H9 (cell line): Measurements from ENCODE around the gene SURF2. TPM values are rescaled to one million over a fixed set of nuclear protein-coding genes. Genes with fewer than 3 reads are reported as not detected.

Experiments used
- DNase-seq: peaks from one replicate; pipeline ENCODE4 v3.0.0-alpha.2; 2017
- H2AFZ ChIP-seq: one replicate; pipeline ENCODE4 v1.6.1; 2013; ENCODE audit warnings: mild to moderate bottlenecking, low read length, control low read depth, moderate library complexity
- H2AK5ac ChIP-seq: 2 replicates; pipeline ENCODE4 v1.6.1; 2013; ENCODE audit warnings: low read length, control low read depth, mixed read lengths; ENCODE audit not compliant: insufficient read length
- H2BK120ac ChIP-seq: one replicate; pipeline ENCODE4 v1.6.1; 2013; ENCODE audit warnings: low read depth, mild to moderate bottlenecking, low read length, control low read depth, inconsistent platforms; ENCODE audit not compliant: poor library complexity, severe bottlenecking
- H2BK12ac ChIP-seq: 2 replicates; pipeline ENCODE4 v1.6.1; 2013; ENCODE audit warnings: low read length, control low read depth, mixed read lengths, low read depth; ENCODE audit not compliant: insufficient read length
- H2BK15ac ChIP-seq: 2 replicates; pipeline ENCODE4 v1.6.1; 2013; ENCODE audit warnings: low read depth, low read length, control low read depth
- H2BK20ac ChIP-seq: one replicate; pipeline ENCODE4 v1.6.1; 2013; ENCODE audit warnings: low read depth, mild to moderate bottlenecking, low read length, control low read depth, inconsistent platforms; ENCODE audit not compliant: poor library complexity, severe bottlenecking
- H2BK5ac ChIP-seq: 2 replicates; pipeline ENCODE4 v1.6.1; 2013; ENCODE audit warnings: low read length, control low read depth, mixed read lengths; ENCODE audit not compliant: insufficient read length
- H3K14ac ChIP-seq: 2 replicates; pipeline ENCODE4 v1.6.1; 2013; ENCODE audit warnings: low read length, control low read depth; ENCODE audit not compliant: insufficient read depth
- H3K18ac ChIP-seq: 2 replicates; pipeline ENCODE4 v1.6.1; 2013; ENCODE audit warnings: low read depth, mild to moderate bottlenecking, mixed read lengths, low read length, control low read depth; ENCODE audit not compliant: insufficient read length
- H3K23ac ChIP-seq: 2 replicates; pipeline ENCODE4 v1.6.1; 2013; ENCODE audit warnings: low read length, control low read depth, mixed read lengths, low read depth; ENCODE audit not compliant: insufficient read length
- H3K23me2 ChIP-seq: 2 replicates; pipeline ENCODE4 v1.6.1; 2013; ENCODE audit warnings: low read depth, mild to moderate bottlenecking, mixed read lengths, low read length, control low read depth; ENCODE audit not compliant: insufficient read length, poor library complexity, severe bottlenecking
- H3K27ac ChIP-seq: 2 replicates; pipeline ENCODE4 v1.5.1; 2013; ENCODE audit warnings: low read length, control low read depth, mixed read lengths, low read depth; ENCODE audit not compliant: insufficient read length
- H3K27me3 ChIP-seq: 2 replicates; pipeline ENCODE4 v1.6.1; 2013; ENCODE audit warnings: low read length, control low read depth, inconsistent platforms; ENCODE audit not compliant: insufficient read depth
- H3K4ac ChIP-seq: 2 replicates; pipeline ENCODE4 v1.6.1; 2013; ENCODE audit warnings: low read depth, mild to moderate bottlenecking, control low read depth, inconsistent platforms, low read length, moderate library complexity
- H3K4me1 ChIP-seq: 2 replicates; pipeline ENCODE4 v1.6.1; 2013; ENCODE audit warnings: low read length, control low read depth, inconsistent platforms; ENCODE audit not compliant: insufficient read depth
- H3K4me2 ChIP-seq: 2 replicates; pipeline ENCODE4 v1.6.1; 2013; ENCODE audit warnings: low read length, control low read depth, mixed read lengths; ENCODE audit not compliant: insufficient read length, insufficient read depth
- H3K56ac ChIP-seq: 2 replicates; pipeline ENCODE4 v1.6.1; 2013; ENCODE audit warnings: low read depth, mild to moderate bottlenecking, mixed read lengths, low read length, control low read depth; ENCODE audit not compliant: insufficient read length
- H3K79me1 ChIP-seq: 2 replicates; pipeline ENCODE4 v1.6.1; 2013; ENCODE audit warnings: low read depth, mild to moderate bottlenecking, moderate library complexity, low read length, control low read depth, inconsistent platforms; ENCODE audit not compliant: insufficient read depth, poor library complexity, severe bottlenecking
- H3K79me2 ChIP-seq: 2 replicates; pipeline ENCODE4 v1.6.1; 2013; ENCODE audit warnings: low read length, control low read depth, inconsistent platforms; ENCODE audit not compliant: insufficient read depth
- H3K9ac ChIP-seq: 2 replicates; pipeline ENCODE4 v1.6.1; 2013; ENCODE audit warnings: low read length, control low read depth, mixed read lengths; ENCODE audit not compliant: insufficient read length; ENCODE audit errors: extremely low read depth
- H3K9me3 ChIP-seq: one replicate; pipeline ENCODE4 v1.6.1; 2013; ENCODE audit warnings: low read depth, low read length, inconsistent platforms; ENCODE audit not compliant: control insufficient read depth
- H3T11ph ChIP-seq: one replicate; pipeline ENCODE4 v1.6.1; 2013; ENCODE audit warnings: mild to moderate bottlenecking, low read length, control low read depth, inconsistent platforms
- H4K20me1 ChIP-seq: one replicate; pipeline ENCODE4 v1.6.1; 2013; ENCODE audit not compliant: control insufficient read depth, insufficient read length, insufficient read depth
- H4K5ac ChIP-seq: 2 replicates; pipeline ENCODE4 v1.6.1; 2013; ENCODE audit warnings: low read depth, mild to moderate bottlenecking, mixed read lengths, low read length, control low read depth; ENCODE audit not compliant: insufficient read length
- H4K8ac ChIP-seq: replicated peaks from 2 replicates; pipeline ENCODE4 v1.6.1; 2013; ENCODE audit warnings: low read length, control low read depth, mixed read lengths, low read depth; ENCODE audit not compliant: insufficient read length
- H4K91ac ChIP-seq: 2 replicates; pipeline ENCODE4 v1.6.1; 2013; ENCODE audit warnings: low read depth, mild to moderate bottlenecking, moderate library complexity, mixed read lengths, low read length, control low read depth; ENCODE audit not compliant: insufficient read length
- H3K27ac Mint-ChIP-seq, 3 experiments: 2 replicates in 2 of 3; 3 replicates in 1 of 3; pipeline ENCODE4 v1.8.0; 2020 to 2021; ENCODE audit warnings: mixed read lengths in 3 of 3, mild to moderate bottlenecking in 1 of 3, moderate library complexity in 1 of 3
- H3K27me3 Mint-ChIP-seq: 2 replicates; pipeline ENCODE4 v1.8.0; 2021; ENCODE audit warnings: low read depth, mild to moderate bottlenecking, moderate library complexity, mixed read lengths
- H3K36me3 Mint-ChIP-seq, 3 experiments: 2 replicates in 2 of 3; 3 replicates in 1 of 3; pipeline ENCODE4 v1.8.0; 2020 to 2021; ENCODE audit warnings: low read depth in 3 of 3, mixed read lengths in 3 of 3; ENCODE audit not compliant: insufficient read depth in 1 of 3
- H3K4me1 Mint-ChIP-seq, 2 experiments: 2 replicates each; pipeline ENCODE4 v1.8.0; 2020; ENCODE audit warnings: mixed read lengths in 2 of 2
- H3K4me3 Mint-ChIP-seq, 2 experiments: 2 replicates in 1 of 2; 3 replicates in 1 of 2; pipeline ENCODE4 v1.8.0; 2020 to 2021; ENCODE audit warnings: mild to moderate bottlenecking in 2 of 2, mixed read lengths in 2 of 2, moderate library complexity in 1 of 2
- H3K9me3 Mint-ChIP-seq, 2 experiments: 2 replicates in 1 of 2; 3 replicates in 1 of 2; pipeline ENCODE4 v1.8.0; 2020; ENCODE audit warnings: mild to moderate bottlenecking in 2 of 2, mixed read lengths in 2 of 2, moderate library complexity in 1 of 2
- CTCF ChIP-seq: fragments of 200-600 bp; sonication (generic); conservative IDR thresholded peaks from 3 replicates; pipeline ENCODE4 v1.8.0; 2021; ENCODE audit warnings: antibody characterized with exemption, mild to moderate bottlenecking
- WGBS: extraction: QIAGEN DNeasy Blood & Tissue Kit; methylation state at CpG from one replicate; pipeline ENCODE4 v1.1.7; 2013; ENCODE audit warnings: missing lambda C conversion rate, low lambda C conversion rate, mixed read lengths; ENCODE audit not compliant: insufficient read length; ENCODE audit errors: extremely low coverage; 5-methylcytosine and 5-hydroxymethylcytosine counted together
- total RNA-seq: library from RNA; stranded (reverse); gene quantifications from 2 replicates; pipeline ENCODE4 v1.2.1, GENCODE V29; 2021

SURF2 gene
- total RNA-seq, 1 experiment from 2014 or later, result 44.4 TPM

- Histone ChIP-seq H3K9ac (no peak overlapping the region), H2BK5ac (no peak overlapping the region), H3K18ac (no peak overlapping the region), H3K79me1 (peaks cover 4% of the 10 kb centered on the region), H3K4ac (no peak overlapping the region), H3K14ac (no peak overlapping the region), H2BK20ac (no peak overlapping the region), H2BK15ac (no peak overlapping the region), H2BK12ac (no peak overlapping the region), H3T11ph (no peak overlapping the region), H2AFZ (no peak overlapping the region), H4K91ac (no peak overlapping the region), H4K20me1 (peaks cover 3% of the 10 kb centered on the region), H4K8ac (no peak overlapping the region), H3K23ac (no peak overlapping the region), H3K23me2 (peaks cover 6% of the 10 kb centered on the region), H3K4me1 (no peaks in the 10 kb centered on the region), H4K5ac (no peak overlapping the region), H3K79me2 (peaks cover 16% of the 10 kb centered on the region; the same call in 1 of the 2 replicates), H3K9me3 (no peaks in the 10 kb centered on the region), H3K27ac (no peak overlapping the region), H2AK5ac (no peak overlapping the region), H2BK120ac (no peak overlapping the region), H3K4me2 (no peak overlapping the region), H3K56ac (no peak overlapping the region), H3K27me3 (no peaks in the 10 kb centered on the region)
- no CpG with 5 or more reads among the region's 6 CpGs for WGBS
- no peak for DNase-seq
- Mint-ChIP-seq H3K4me3 (no peak overlapping the region), H3K27ac (no peak overlapping the region), H3K36me3 (peaks cover 7 to 14% (median 9%) of the 10 kb centered on the region in 3 experiments; a peak in 6 of 7 replicates), H3K9me3 (peaks cover 3 to 4% of the 10 kb centered on the region in 2 experiments; a peak in 3 of 5 replicates), H3K27me3 (peaks cover 30% of the 10 kb centered on the region), H3K4me1 (peaks cover 6 to 11% of the 10 kb centered on the region in 2 experiments)
- no peak for TF ChIP-seq CTCF
Observed at GRCh38 chr9:133377721-133378216, 21.4 kb downstream of the SURF2 start.
